Measurements from ENCODE around the gene ADAMTS16.

- no peak for TF ChIP-seq CTCF (IDR thresholded peaks at IDR 0.05)
- no peak for TF ChIP-seq POLR2AphosphoS5 (IDR thresholded peaks at IDR 0.05)
- TF ChIP-seq POLR2A (IDR thresholded peaks at IDR 0.05) = no peak
These were observed 25.4 kb downstream of the ADAMTS16 start for GRCh38 chr5:5165541-5166002.
